HepG2 (cell line): ENCODE results near the gene PRR20G. TPM values are rescaled to one million over a fixed set of nuclear protein-coding genes. Genes with fewer than 3 reads are reported as not detected.

ENCODE experiments used
- ATAC-seq: fragments of 200-7000 bp; cut with Tn5 transposase; 3 replicates; pipeline ENCODE4 v1.9.1; 2020; ENCODE audit warnings: mild to moderate bottlenecking, moderate library complexity
- BruUV-seq: library from RNA; stranded (reverse); fragments of 400-500 nt; replicated peaks from 2 replicates; lab custom pipeline; 2021; lab: Mats Ljungman, UMichigan
- CTCF ChIA-PET: fragments of 300-600 bp; formaldehyde crosslinking; extraction: SDS; loops from one replicate; lab custom pipeline; 2021; ENCODE audit warnings: low total read pairs, inconsistent platforms, low intra/inter-chr PET ratio; lab: Yijun Ruan, JAX
- POLR2A ChIA-PET: fragments of 350-600 bp; sonication (Branson Sonifier 250); formaldehyde crosslinking; loops from one replicate; lab custom pipeline; 2020; ENCODE audit warnings: antibody characterized with exemption, inconsistent platforms; lab: Yijun Ruan, JAX
- DNase-seq: peaks from one replicate; pipeline ENCODE4 v3.0.0-alpha.2; 2015; ENCODE audit warnings: low spot score
- FAIRE-seq: peaks from 3 replicates; lab custom pipeline; 2011; peaks lifted over from hg19 to GRCh38; lab: Jason Lieb, UNC
- H2AFZ ChIP-seq: one replicate; pipeline ENCODE4 v1.6.1; 2011; ENCODE audit warnings: low read length, inconsistent platforms
- H3K27ac ChIP-seq: fragments of 300-600 bp; 3 replicates; pipeline ENCODE4 v1.8.0; 2011; ENCODE audit warnings: mixed run types, mild to moderate bottlenecking, mixed read lengths, low read length, inconsistent platforms; ENCODE audit not compliant: insufficient read depth; ENCODE audit errors: extremely low read length
- H3K27me3 ChIP-seq, 2 experiments: fragments of 200-600 bp in 1 of 2; 2 replicates in 1 of 2; 3 replicates in 1 of 2; pipeline versions ENCODE4 v1.6.0 to v1.8.0; 2011; ENCODE audit warnings: low read length in 2 of 2, mild to moderate bottlenecking in 2 of 2, moderate library complexity in 2 of 2, inconsistent platforms in 1 of 2; ENCODE audit not compliant: insufficient read depth in 2 of 2, control insufficient read depth in 1 of 2
- H3K36me3 ChIP-seq, 2 experiments: fragments of 200-600 bp in 1 of 2; replicated peaks in 1 of 2; 2 replicates in 1 of 2; 3 replicates in 1 of 2; pipeline versions ENCODE4 v1.5.1 to v1.8.0; 2011; ENCODE audit warnings: low read length in 2 of 2, inconsistent platforms in 1 of 2; ENCODE audit not compliant: insufficient read depth in 2 of 2, control insufficient read depth in 1 of 2
- H3K4me1 ChIP-seq: 2 replicates; pipeline ENCODE4 v1.5.1; 2012; ENCODE audit warnings: low read length, inconsistent platforms; ENCODE audit not compliant: insufficient read depth
- H3K4me2 ChIP-seq: 2 replicates; pipeline ENCODE4 v1.6.0; 2011; ENCODE audit warnings: low read depth, low read length, inconsistent platforms
- H3K4me3 ChIP-seq, 3 experiments: fragments of 200-600 bp in 1 of 3; sonication (generic), shearing (Covaris generic) in 1 of 3; replicated peaks in 1 of 3; 2 replicates each; pipeline ENCODE4 v1.5.1; 2011 to 2016; ENCODE audit warnings: low read length in 3 of 3, inconsistent platforms in 2 of 3, low read depth in 2 of 3, mild to moderate bottlenecking in 2 of 3, control low read depth in 1 of 3, mixed read lengths in 1 of 3; ENCODE audit not compliant: insufficient read depth in 1 of 3
- H3K79me2 ChIP-seq: one replicate; pipeline ENCODE4 v1.6.1; 2011; ENCODE audit warnings: low read length, inconsistent platforms; ENCODE audit not compliant: insufficient read depth
- H3K9ac ChIP-seq: 2 replicates; pipeline ENCODE4 v1.6.0; 2011; ENCODE audit warnings: mild to moderate bottlenecking, low read depth, low read length, inconsistent platforms; ENCODE audit not compliant: insufficient read depth
- H3K9me3 ChIP-seq: 2 replicates; pipeline ENCODE4 v1.5.1; 2012; ENCODE audit warnings: mild to moderate bottlenecking, low read length
- H4K20me1 ChIP-seq: 2 replicates; pipeline ENCODE4 v1.6.0; 2011; ENCODE audit warnings: inconsistent platforms, mild to moderate bottlenecking, low read length, moderate library complexity; ENCODE audit not compliant: insufficient read depth
- ARHGAP35 ChIP-seq: sonication (generic); formaldehyde crosslinking; IDR thresholded peaks from 2 replicates; pipeline ENCODE4 v1.9.0; 2022; ENCODE audit warnings: mild to moderate bottlenecking, inconsistent platforms, moderate library complexity, missing genetic modification reagents, borderline replicate concordance
- HOXD1 ChIP-seq: sonication (generic); formaldehyde crosslinking; IDR thresholded peaks from 2 replicates; pipeline ENCODE4 v1.5.0; 2020; ENCODE audit warnings: missing genetic modification reagents
- NFE2L1 ChIP-seq: sonication (generic); formaldehyde crosslinking; IDR thresholded peaks from 2 replicates; pipeline ENCODE4 v1.4.0; 2020; ENCODE audit warnings: missing genetic modification reagents, mild to moderate bottlenecking, borderline replicate concordance
- REST ChIP-seq, 2 experiments: IDR thresholded peaks; 2 replicates each; pipeline ENCODE4 v1.6.1; 2011 to 2012; ENCODE audit warnings: low read length in 2 of 2, borderline replicate concordance in 1 of 2, low read depth in 1 of 2, mild to moderate bottlenecking in 1 of 2, moderate library complexity in 1 of 2
- ZBTB8A ChIP-seq: sonication (generic); formaldehyde crosslinking; IDR thresholded peaks from 2 replicates; pipeline ENCODE4 v1.4.0; 2020; ENCODE audit warnings: mild to moderate bottlenecking, low read depth, missing genetic modification reagents, borderline replicate concordance
- ZFP36L2 ChIP-seq: sonication (generic); formaldehyde crosslinking; IDR thresholded peaks from 2 replicates; pipeline ENCODE4 v1.4.0; 2020; ENCODE audit warnings: missing genetic modification reagents
- ZNF3 ChIP-seq: IDR thresholded peaks from 2 replicates; pipeline ENCODE4 v1.7.0; 2017; ENCODE audit warnings: inconsistent platforms
- ZNF83 ChIP-seq: sonication (generic); formaldehyde crosslinking; IDR thresholded peaks from 2 replicates; pipeline ENCODE4 v1.4.0; 2020; ENCODE audit warnings: missing genetic modification reagents, mild to moderate bottlenecking, borderline replicate concordance
- ZSCAN20 ChIP-seq: sonication (generic); formaldehyde crosslinking; IDR thresholded peaks from 2 replicates; pipeline ENCODE4 v1.4.0; 2020; ENCODE audit warnings: missing genetic modification reagents, mild to moderate bottlenecking, borderline replicate concordance
- whole genome bisulfite sequencing: methylation state at CpG from one replicate; pipeline ENCODE4 v1.1.6; 2017; ENCODE audit warnings: low lambda C conversion rate; 5-methylcytosine and 5-hydroxymethylcytosine counted together
- in situ Hi-C: cut with HindIII; loops from 2 replicates; pipeline ENCODE4 v1.10.0; 2017; ENCODE audit warnings: low pct_unique_long_range_greater_than_20kb; ENCODE audit not compliant: extremely low pct_ligation_motif_present
- intact Hi-C: fragments of 100-400 bp; cut with micrococcal nuclease; formaldehyde crosslinking; loops from one replicate; pipeline ENCODE4 v1.10.0; 2022; ENCODE audit not compliant: unreplicated experiment
- polyA plus RNA-seq, 8 experiments: library from polyadenylated mRNA; depleted of rRNA in 3 of 8; stranded (reverse) in 7 of 8; unstranded in 1 of 8; fragments of >200 nt; fragmentation: Illumina TruSeq in 4 of 8; extraction: Trizol in 4 of 8; gene quantifications; 2 replicates each; pipeline versions ENCODE4 v1.2.1 to v1.2.3, GENCODE V29; 2011 to 2016; ENCODE audit warnings: low read depth in 4 of 8, missing spikeins in 1 of 8, mixed read lengths in 1 of 8; ENCODE audit not compliant: insufficient read depth in 1 of 8
- total RNA-seq, 5 experiments: library from RNA; depleted of rRNA; stranded (reverse); fragments of >200 nt; fragmentation: Illumina TruSeq; extraction: Trizol; gene quantifications; 2 replicates each; pipeline ENCODE4 v1.2.3, GENCODE V29; 2016; ENCODE audit warnings: low read depth in 1 of 5
- TF ChIP-seq, protein P1 (sequence below), 2 experiments: fragments of 450-650 bp in 1 of 2; sonication (generic) in 1 of 2; formaldehyde crosslinking in 1 of 2; IDR thresholded peaks; 2 replicates each; pipeline versions ENCODE4 v1.6.1 to v1.8.0; 2016 to 2022; ENCODE audit warnings: antibody characterized with exemption in 1 of 2, mild to moderate bottlenecking in 1 of 2, missing genetic modification reagents in 1 of 2

Gene PRR20G
- total and polyA plus RNA-seq, 2 of the 13 experiments (the other 11 are each of a cell fraction or from before 2014, with no cell fraction given): not detected

DNA sequence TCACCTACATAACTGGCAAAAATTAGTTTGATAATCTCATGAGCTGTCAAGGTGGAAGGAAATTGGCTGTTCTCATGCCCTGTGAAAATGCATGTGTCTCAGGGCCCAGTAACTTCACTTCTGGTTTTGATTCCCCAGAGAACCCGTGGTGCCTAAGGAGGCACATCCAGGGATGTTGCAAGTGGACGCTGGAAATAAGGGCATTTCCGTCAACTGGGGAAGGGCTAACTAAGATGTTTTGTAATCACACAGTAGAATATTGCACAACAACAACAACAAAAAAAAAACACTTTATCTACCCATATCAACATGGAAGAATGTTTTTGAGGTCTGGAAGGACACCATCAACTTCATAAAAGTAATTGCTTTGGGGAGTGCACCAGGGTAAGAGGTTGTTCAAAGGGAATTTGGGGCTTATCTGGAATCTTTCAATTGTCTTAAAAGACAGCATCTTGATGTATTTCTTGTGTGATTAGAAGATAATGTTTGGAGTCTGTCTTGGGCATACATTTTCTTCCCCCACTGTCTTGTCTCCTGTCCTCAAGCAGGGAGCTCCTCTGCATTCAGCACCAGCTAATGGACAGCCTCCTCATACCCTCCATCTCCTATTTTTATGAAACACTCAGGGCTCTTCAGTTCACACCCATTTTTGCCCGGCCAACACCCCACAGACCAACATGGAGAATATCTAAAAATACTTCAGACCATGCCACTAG lies 37.2 kb upstream of the PRR20G start:
- ChIA-PET POLR2A (no interaction called here), CTCF (no interaction called here)
- BruUV-seq: no TSS peak
- no peak for TF ChIP-seq ZBTB8A (CRISPR knock-in tag)
- no peak for TF ChIP-seq ZSCAN20 (CRISPR knock-in tag)
- TF ChIP-seq ZFP36L2 (CRISPR knock-in tag): no peak
- TF ChIP-seq NFE2L1 (CRISPR knock-in tag): no peak
- TF ChIP-seq REST (IDR thresholded peaks at IDR 0.05; ENCODE audit: borderline replicate concordance in 1 of 2, low read depth in 1 of 2, low read length in 2 of 2): peak in 1 of 2 experiments; percentile 67; a peak in 3 of 4 replicates
- TF ChIP-seq ARHGAP35: no peak
- TF ChIP-seq, protein P1, sequence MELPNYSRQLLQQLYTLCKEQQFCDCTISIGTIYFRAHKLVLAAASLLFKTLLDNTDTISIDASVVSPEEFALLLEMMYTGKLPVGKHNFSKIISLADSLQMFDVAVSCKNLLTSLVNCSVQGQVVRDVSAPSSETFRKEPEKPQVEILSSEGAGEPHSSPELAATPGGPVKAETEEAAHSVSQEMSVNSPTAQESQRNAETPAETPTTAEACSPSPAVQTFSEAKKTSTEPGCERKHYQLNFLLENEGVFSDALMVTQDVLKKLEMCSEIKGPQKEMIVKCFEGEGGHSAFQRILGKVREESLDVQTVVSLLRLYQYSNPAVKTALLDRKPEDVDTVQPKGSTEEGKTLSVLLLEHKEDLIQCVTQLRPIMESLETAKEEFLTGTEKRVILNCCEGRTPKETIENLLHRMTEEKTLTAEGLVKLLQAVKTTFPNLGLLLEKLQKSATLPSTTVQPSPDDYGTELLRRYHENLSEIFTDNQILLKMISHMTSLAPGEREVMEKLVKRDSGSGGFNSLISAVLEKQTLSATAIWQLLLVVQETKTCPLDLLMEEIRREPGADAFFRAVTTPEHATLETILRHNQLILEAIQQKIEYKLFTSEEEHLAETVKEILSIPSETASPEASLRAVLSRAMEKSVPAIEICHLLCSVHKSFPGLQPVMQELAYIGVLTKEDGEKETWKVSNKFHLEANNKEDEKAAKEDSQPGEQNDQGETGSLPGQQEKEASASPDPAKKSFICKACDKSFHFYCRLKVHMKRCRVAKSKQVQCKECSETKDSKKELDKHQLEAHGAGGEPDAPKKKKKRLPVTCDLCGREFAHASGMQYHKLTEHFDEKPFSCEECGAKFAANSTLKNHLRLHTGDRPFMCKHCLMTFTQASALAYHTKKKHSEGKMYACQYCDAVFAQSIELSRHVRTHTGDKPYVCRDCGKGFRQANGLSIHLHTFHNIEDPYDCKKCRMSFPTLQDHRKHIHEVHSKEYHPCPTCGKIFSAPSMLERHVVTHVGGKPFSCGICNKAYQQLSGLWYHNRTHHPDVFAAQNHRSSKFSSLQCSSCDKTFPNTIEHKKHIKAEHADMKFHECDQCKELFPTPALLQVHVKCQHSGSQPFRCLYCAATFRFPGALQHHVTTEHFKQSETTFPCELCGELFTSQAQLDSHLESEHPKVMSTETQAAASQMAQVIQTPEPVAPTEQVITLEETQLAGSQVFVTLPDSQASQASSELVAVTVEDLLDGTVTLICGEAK (IDR thresholded peaks at IDR 0.05): no peak
- TF ChIP-seq, protein P1 (CRISPR knock-in tag; IDR thresholded peaks at IDR 0.05): no peak
- no peak for TF ChIP-seq ZNF83 (CRISPR knock-in tag)
- no peak for TF ChIP-seq HOXD1 (CRISPR knock-in tag)
- no peak for TF ChIP-seq ZNF3 (CRISPR knock-in tag)

More for the DNA sequence above, 37.2 kb upstream of the PRR20G start:
- WGBS: 13% methylated on average over 4 of the region's 4 CpGs
- no peak overlapping the region for H3K27ac ChIP-seq
- H3K9ac ChIP-seq: no peak overlapping the region
- no peak for FAIRE-seq
- in situ Hi-C loops: no loop called here
- peaks cover 0 to 5% of the 10 kb centered on the region in 2 experiments; a peak in 1 of 5 replicates for H3K27me3 ChIP-seq
- ATAC-seq: no peak
- H4K20me1 ChIP-seq: no peaks in the 10 kb centered on the region
- H3K36me3 ChIP-seq: no peaks in the 10 kb centered on the region
- no peak overlapping the region for H3K4me3 ChIP-seq
- H3K9me3 ChIP-seq: peaks cover 5% of the 10 kb centered on the region; the same call in 1 of the 2 replicates
- no peak overlapping the region for H3K4me2 ChIP-seq
- H3K79me2 ChIP-seq: no peaks in the 10 kb centered on the region
- intact Hi-C loops: no loop called here
- H2AFZ ChIP-seq: no peak overlapping the region
- H3K4me1 ChIP-seq: no peaks in the 10 kb centered on the region
- DNase-seq: no peak
